IPS DF 19.7 (cell line): ENCODE results near the gene CD19.
"Not testable (repeated sequence)": the region's sequence is repeated elsewhere in the genome, so short reads cannot be mapped to it uniquely, and the experiment has no call there.

Experiments
- DNase-seq: peaks from one replicate; pipeline ENCODE4 v3.0.0-alpha.2; 2013; ENCODE audit warnings: low read depth, low spot score

CD19 gene

DNA sequence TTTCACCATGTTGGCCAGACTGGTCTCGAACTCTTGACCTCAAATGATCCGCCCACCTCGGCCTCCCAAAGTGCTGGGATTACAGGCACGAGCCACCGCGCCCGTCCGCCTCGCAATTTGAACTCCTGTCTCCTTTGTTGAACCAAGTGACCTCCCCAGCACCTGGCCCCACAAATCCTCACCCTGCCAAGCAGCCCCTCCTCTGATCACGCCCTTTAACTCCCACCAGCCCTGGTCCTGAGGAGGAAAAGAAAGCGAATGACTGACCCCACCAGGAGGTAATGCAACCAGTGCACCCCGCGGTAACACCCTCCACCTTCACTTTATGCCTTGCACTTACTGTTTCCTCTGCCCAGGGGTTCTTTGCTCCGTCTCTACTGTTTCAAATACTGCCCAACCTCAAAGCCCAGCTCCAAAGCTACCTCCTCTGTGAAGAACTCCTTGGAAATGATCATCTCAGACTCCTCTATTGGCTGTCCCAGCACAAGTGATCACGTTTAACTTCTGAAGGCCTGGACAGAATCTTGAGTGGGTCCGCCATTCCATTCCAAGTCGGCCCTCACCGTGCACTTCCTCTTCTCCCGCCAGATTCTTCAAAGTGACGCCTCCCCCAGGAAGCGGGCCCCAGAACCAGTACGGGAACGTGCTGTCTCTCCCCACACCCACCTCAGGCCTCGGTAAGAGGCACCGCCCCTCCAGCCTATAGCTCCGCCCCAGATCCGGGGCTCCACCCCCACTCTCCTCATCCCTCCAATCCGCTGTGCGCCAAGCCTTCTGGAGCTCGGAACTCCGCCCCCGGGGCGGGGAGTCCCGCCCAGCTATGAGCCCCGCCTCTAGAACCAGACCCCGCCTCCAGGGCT lies 4.4 kb downstream of the CD19 start:
- DNase-seq: no peak

DNA sequence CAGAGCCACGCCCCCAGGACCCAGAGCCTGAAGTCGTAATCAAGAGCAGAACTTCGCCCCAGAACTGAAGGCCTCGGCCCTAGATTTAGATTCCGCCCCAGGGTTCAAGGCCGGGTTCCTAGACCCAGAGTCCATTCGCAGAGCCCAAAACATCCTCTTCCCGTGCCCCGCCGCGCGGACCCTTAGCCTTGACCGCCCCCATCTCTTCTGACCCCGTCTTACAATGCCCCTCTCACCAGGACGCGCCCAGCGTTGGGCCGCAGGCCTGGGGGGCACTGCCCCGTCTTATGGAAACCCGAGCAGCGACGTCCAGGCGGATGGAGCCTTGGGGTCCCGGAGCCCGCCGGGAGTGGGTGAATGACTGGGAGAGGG lies 5.0 kb downstream of the CD19 start:
- no peak for DNase-seq

DNA sequence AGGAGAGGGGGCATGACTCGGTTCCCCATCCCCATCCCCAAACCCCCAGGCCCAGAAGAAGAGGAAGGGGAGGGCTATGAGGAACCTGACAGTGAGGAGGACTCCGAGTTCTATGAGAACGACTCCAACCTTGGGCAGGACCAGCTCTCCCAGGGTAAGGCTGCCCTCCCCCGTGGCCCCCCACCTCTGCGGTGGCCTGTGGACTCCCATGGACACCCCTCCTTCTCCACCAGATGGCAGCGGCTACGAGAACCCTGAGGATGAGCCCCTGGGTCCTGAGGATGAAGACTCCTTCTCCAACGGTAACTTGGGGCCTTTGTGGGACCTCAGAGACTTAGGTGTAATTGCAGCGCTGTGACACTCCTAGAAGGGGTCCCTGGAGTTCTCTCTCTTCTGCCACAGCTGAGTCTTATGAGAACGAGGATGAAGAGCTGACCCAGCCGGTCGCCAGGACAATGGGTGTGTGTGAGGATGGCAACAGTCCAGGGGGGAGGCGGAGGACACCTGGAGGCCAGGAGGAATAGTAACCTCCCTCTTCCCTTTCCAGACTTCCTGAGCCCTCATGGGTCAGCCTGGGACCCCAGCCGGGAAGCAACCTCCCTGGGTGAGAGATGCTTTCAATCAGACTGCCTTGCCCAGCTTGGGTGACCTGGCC lies 5.6 kb downstream of the CD19 start:
- no peak for DNase-seq

DNA sequence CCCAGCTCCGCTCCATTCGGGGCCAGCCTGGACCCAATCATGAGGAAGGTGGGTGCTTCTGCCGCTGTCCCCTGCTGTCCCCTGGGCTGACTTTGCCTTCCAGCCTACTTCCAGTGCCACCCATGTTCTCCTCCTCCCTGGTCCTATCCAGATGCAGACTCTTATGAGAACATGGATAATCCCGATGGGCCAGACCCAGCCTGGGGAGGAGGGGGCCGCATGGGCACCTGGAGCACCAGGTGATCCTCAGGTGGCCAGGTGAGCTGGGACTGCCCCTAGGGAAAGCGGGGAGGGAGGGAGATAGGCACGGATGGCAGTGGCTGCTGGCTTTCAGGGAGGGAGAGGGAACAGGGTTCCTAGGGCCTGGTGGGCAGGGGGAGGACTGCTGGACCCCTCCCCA lies 7.0 kb downstream of the CD19 start:
- DNase-seq: no peak

DNA sequence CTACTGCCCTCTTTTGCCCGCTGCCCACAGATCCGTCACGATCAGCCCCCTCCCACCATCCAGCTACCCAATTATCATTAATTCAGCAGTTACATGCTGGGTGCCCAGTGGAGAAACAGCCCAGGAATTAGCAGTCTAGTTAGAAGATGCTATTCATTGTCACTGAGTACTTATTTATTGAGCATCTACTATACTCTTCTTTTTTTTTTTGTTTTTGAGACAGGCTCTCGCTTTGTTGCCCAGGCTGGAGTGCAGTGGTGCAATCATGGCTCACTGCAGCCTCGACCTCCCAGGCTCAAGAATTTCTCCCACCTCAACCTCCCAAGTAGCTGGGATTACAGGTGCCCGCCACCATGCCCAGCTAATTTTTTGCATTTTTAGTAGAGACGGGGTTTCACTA lies 8.1 kb downstream of the CD19 start:
- not testable (repeated sequence) for DNase-seq

DNA sequence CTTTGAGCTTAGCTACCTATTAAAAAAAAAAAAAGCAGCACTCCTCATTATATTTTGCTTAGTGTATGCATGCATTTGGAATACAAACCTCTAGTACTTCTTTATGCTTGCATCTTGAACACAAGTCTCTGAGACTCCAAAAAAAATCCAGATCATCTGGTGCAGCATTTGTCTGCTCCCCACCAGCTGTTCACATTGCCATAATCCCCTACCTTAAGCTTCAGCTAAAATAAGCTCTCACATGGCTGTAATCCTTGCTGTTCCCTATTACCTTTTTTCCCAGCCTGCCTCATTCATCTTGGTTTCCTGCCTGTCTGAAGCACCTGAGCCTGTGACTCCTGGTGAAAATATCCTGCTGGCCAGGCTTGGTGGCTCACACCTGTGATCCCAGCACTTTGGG lies 11.5 kb downstream of the CD19 start:
- no peak for DNase-seq

DNA sequence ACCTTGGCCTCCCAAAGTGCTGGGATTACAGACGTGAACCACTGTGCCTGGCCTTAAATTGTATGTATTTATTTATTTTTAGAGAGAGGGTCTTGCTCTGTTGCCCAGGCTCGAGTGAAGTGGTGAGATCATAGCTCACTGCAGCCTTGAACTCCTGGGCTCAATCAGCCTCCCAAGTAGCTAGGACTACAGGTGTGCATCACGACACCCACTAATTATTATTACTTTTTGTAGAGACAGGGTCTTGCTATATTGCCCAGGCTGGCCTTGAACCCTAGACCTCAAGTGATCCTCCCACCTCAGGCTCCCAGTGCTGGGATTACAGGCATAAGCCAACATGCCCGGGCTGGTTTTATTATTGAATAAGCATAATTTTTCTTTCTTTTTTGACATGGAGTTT lies 14.9 kb downstream of the CD19 start:
- no peak for DNase-seq

DNA sequence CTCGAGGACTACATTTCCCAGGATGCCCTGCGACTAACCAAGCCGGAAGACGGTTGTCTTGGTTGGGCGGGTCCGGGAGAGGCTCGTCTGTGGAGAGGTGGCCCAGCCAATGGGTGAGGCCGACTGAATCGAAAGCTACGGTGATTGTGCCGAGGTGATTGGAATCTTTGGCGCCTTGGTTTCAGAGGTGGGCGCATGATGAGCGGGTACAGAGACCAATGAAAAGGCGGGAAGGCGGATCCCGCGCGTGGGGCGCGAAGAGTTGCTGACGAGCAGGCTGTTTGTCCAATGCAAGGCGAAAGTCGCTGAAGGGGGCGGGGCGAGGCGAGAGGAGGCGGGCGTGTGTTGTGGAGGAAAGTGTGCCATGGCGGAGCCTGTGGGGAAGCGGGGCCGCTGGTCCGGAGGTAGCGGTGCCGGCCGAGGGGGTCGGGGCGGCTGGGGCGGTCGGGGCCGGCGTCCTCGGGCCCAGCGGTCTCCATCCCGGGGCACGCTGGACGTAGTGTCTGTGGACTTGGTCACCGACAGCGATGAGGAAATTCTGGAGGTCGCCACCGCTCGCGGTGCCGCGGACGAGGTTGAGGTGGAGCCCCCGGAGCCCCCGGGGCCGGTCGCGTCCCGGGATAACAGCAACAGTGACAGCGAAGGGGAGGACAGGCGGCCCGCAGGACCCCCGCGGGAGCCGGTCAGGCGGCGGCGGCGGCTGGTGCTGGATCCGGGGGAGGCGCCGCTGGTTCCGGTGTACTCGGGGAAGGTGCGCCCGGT lies 19.1 kb downstream of the CD19 start, which contains the start of gene NFATC2IP:
Gene NFATC2IP (plus strand): TSS at position 290 of the 762 bp plus-strand sequence. CDS start 75 bp downstream, at position 365.
- DNase-seq: peak; percentile 99

DNA sequence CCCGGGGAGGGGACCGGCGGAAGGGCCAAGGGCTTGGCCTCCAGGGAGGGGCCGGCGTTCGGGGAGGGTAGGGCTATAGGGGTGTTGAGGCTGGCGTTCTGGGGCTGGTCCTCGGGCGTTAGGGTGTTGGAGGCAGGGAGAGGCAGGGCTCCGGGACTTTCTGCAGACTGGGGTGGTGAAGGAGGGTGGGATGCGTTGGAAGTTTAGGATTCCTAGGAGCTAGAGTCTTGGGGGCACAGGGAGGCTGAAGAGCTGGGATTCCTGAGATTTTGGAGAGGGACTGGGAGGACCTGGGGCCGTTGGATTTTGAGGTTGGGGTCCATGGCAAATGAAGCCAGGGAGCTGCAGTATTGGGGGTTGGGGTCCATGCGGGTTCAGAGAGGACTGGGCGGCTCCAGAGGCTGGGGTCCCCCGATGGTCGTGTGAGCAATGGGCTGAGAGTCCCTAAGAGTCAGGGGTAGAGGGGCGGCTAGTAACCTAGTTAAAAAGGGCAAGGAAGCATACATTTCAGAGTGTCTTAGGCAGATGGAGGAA lies 19.7 kb downstream of the CD19 start:
- DNase-seq: no peak

DNA sequence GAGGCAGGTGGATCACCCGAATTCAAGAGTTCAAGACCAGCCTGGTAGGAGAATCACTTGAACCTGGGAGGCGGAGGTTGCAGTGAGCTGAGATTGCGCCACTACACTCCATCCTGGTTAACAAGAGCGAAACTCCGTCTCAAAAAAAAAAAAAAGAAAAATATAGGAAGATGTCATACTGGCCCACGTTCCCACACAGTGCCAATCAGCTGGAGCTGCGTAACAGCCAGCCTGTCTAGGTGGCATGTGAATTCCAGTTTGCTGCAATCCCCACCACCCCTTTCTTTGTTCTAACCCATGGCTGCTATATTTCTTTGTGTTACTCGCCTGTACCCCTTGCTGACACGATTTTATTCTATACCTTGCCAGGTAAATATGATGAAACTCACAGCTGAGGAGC lies 26.4 kb downstream of the CD19 start:
- DNase-seq: no peak

DNA sequence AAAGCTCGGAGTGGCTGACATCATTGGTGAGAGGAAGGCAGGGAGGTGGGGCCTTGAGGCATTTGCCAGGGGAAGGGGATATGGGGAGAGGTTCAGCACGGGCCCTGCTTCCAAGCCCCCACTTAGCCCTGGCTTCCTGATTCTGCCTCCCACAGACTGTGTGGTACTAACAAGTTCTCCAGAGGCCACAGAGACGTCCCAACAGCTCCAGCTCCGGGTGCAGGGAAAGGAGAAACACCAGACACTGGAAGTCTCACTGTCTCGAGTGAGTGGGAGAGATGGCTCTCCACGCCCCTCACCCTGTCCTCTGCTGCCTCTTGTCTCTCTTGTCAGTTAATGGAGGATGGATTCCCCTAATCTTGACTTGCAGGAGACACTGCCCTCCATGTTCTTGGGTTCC lies 27.1 kb downstream of the CD19 start:
- no peak for DNase-seq

DNA sequence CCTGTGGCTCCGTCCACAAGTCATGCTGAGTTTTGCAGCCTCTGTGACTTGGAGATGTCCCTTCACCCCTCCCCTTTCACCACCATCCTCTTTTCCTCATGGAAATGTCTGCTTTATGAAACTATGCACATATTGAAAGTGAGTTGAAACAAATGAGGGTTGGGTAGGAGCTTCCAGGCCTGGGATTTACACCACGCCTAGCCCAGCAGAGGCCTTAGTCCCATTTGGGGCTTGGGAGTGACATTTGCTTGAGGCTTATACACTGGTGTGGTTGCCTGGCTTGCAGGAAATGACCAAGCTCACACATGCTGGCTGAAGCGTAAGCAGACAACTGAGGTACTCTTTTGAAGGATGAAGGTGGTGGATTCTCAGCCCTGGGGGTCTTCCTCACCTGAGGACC lies 32.3 kb downstream of the CD19 start:
- no peak for DNase-seq

DNA sequence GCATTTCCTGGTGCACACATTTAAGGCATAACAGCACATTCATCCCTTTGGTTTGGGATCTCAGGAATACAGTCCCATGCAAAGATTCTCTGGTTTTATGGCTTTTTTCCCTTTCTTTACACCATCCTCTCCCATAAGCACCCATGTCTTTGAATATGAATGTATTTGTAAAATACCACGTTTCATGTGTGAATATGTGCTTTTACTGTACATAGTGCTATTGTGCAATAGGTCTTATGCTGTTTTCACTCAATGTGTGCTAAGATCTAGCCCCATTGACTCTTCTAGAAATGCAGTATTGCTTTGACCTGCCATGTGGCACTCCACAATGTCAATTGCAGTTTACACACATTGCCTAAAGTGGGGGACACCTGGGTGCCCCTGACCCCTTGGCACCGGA lies 32.7 kb downstream of the CD19 start:
- DNase-seq: no peak

DNA sequence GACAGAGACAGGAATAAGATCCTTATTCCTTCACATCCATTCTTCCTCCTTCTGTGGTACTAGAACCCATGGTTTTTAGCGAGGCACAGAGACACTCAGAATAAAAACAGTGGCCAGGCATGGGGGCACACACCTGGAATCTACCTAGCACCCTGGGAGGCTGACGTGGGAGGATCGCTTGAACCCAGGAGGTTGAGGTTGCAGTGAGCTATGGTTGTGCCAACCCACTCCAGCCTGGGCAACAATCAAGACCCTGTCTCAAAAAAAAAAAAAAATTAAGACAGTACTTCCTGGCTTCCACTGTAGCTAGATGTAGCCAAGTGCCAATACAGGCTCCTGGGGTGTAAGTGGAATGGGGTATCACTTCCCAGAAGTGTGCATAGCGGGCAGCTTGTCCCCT lies 35.4 kb downstream of the CD19 start:
- no peak for DNase-seq

DNA sequence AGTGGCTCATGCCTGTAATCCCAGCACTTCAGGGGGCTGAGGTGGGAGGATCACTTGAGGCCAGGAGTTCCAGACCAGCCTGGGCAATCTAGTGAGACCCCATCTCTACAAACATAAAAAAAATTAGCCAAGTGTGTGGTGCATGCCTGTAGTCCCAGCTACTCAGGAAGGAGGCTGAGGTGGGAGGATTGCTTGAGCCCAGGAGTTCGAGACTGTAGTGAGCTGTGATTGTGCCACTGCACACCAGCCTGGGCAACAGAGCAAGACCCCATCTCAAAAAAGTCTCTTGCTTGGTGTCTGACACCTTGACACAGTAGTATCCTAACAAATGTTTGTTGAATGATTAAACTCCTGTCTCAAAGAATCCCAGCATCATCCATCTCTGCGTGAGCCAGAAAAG lies 37.9 kb downstream of the CD19 start:
- DNase-seq: not testable (repeated sequence)

DNA sequence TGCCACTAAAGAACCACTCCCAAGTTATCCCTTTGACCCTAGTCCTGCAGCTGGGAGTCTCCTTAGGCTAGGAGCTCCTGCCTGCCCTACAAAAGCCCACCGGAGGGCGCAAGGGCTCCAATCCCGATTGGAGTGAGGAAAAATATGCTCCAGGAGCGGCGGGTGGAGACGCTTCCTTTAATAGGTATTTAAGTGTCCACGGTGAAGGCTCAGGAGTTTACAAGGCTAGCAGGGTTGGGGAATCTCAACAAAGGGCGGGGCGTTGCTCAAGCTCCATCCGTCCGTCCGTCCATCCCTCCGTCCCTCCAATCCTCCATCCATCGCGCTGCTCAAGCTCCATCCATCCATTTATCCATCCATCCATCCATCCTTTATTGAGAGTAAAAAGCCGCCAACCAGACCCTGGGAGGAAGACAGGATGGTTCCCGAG lies 42.3 kb downstream of the CD19 start:
- no peak for DNase-seq

DNA sequence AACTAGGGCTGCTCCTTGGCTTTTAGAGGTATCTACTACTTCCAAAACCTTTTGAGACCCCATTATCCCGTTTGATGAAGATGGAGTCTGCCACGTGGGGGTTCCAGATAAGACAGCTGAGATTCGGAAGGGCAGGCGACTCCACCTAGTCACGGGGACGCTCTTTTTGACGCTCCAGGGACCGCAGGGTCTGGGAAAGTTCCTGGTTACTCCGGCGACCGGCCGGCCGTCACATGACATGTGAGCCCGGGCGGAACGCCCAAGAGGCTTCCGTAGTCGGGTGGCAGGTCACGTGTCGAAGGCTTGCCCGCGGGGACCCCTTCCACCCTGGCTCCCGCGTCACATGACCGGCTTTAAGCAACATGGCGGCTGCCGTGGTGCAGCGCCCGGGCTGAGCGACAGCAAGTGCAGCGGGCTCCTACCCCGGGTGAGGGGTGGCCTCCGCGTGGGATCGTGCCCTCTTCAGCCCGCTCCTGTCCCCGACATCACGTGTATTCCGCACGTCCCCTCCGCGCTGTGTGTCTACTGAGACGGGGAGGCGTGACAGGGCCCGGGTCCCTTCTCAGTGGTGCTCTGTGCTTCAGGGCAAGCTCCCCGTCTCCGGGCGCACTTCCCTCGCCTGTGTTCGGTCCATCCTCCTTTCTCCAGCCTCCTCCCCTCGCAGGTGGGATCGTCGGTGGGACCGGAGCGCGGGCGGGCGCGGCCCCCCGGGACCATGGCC lies 42.8 kb downstream of the CD19 start, which contains the start of gene SPNS1:
Gene SPNS1 (plus strand): TSS at position 342 of the 721 bp plus-strand sequence. CDS start 374 bp downstream, at position 716.
- peak; percentile 93 for DNase-seq

DNA sequence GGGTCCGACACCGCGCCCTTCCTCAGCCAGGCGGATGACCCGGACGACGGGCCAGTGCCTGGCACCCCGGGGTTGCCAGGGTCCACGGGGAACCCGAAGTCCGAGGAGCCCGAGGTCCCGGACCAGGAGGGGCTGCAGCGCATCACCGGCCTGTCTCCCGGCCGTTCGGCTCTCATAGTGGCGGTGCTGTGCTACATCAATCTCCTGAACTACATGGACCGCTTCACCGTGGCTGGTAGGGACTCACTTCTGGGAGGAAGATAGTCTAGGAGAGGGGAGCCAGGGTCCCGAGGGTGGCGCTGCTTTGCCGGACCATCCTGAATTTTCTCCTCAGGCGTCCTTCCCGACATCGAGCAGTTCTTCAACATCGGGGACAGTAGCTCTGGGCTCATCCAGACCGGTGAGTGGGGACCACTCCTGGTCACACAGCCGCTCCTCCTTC lies 43.4 kb downstream of the CD19 start:
- no peak for DNase-seq

DNA sequence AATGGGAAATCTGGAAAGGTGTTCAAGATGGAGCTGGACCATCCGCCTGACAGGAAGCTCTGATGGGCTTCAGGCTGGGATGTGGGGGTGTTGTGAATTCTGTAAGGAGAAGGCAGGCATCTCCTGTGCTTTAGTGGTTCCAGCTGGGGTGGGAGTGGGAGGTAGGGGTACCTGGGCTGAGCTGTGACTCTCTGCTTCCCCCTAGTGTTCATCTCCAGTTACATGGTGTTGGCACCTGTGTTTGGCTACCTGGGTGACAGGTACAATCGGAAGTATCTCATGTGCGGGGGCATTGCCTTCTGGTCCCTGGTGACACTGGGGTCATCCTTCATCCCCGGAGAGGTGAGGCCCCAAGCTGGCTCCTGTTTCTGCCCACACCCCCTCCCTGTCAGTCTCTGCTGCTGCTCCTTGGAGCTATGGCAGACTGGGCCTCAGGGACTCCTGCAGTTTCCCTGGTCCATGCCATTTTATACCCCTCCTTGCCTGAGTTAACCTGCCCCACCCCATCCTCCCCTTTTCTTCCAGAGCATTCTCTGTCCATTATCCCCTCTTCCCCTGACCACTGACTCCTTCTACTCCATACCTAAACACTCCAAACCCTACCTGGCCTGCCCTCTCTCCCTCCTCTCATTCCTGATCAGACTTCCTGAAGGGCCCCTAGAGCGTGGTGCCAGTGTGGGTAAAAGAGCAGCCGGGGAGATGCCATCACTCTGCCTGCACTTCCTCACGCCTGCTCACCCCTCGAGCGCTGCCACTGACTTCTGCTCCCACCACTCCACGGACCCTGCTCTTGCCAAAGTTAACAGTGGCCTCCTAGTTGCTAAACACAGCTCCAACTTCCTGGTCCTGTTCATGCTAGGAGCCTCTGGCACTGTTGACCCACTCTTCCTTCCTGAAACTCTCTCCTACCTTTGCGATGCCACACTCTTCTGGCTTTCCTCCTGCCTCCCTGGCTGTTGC lies 46.2 kb downstream of the CD19 start:
- no peak for DNase-seq

DNA sequence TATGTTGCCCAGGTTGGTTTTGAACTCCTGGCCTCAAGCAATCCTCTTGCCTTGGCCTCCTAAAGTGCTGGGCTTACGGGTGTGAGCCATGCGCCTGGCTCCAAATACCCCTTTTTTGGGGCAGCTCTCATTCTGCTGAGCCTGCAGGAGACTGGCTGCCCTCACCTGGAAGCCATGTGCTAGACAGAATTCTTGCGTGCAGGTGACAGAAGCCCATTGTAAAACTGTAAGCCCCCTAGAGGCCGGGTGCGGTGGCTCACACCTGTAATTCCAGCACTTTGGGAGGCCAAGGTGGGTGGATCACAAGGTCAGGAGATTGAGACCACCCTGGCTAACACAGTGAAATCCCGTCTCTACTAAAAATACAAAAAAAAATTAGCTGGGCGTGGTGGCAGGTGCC lies 48.6 kb downstream of the CD19 start:
- DNase-seq: not testable (repeated sequence)
